ENCODE measurements around the gene EIF2S3.
"Not testable (repeated sequence)": the region's sequence is repeated elsewhere in the genome, so short reads cannot be mapped to it uniquely, and the experiment has no call there.

The EIF2S3 gene

DNA sequence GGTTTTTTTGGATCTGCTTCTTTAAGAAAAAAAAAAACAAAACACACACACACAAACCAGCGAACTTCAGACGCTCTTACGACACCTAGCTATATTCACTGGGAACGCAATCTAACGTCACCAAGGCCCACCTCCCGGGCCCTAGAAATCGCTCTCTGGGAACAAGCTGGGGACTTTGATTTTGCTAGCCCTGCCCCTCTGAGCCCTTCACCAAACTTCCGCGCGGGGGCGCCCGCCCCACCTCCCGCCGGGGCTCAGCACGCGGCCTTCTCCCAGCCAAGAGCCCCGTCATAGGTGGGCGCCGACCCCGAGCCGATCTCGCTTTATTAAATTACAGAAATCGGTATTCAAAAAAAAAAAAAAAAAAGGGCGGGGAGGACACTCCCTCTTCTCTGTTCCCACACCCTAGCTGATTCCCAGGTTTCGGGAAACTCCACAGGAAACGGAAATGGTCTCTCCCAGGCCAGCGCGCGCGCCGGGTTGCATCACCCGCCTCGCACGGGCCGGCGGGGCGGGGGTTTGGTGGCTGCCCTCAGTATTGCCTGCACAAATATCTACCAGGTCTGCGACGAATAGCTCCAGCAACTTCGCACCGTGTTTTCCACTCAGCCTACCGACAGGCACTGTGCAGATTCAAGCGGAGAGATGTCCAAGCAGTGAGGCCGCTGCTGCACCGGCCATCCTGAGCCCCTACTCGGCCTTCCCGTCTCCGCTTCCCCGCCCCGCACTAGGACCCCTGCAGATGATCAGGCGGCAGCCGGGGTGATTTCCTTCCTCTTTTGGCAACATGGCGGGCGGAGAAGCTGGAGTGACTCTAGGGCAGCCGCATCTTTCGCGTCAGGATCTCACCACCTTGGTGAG lies at the start of gene EIF2S3:
Gene EIF2S3, plus strand, starts transcription at position 775 of the 861 bp plus-strand sequence. Its CDS starts 13 bp downstream, at position 788.
- in situ Hi-C loops (cut with HindIII; ENCODE audit: low sequenced_read_pairs): no loop called here

DNA sequence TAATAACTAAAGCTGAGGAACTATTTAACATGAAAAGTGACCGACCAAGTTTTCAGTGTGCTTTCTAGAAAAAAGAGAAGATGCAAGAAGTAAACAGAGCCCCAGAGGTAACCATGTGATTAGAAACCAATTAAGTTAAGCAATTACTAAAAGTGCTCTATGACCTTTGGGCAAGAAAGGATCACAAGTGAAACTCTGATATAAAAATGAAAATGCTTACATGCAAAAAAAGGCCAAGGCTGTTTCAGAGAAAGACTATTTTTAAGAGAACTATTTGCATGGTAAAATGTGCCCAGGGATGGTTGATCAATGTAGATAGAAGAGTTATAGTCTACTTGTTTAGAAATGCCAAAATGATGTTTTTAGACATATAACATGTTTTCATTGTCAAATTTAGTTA lies 49.7 kb upstream of the EIF2S3 start:
- in situ Hi-C loops (cut with HindIII; ENCODE audit: low sequenced_read_pairs): no loop called here

DNA sequence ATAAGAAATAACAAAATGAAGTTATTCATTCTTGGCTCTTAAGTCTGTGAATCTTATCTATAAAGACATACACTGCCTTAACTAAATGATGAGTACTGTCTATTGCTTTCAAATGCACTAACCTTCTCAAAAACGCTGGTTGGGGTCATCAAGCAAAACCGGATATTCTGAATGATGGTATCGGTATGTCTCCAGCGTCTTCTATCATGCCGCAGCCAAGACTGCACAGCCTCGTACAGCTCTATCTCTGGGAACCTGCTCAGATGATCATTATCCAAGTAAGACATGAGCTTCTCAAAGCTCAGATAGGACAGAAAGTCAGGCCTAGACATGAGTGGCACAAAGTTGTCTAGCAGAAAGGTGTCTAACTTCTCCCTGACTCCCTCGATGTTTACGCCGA lies 48.9 kb upstream of the EIF2S3 start:
- in situ Hi-C loops (cut with HindIII; ENCODE audit: low sequenced_read_pairs): no loop called here

DNA sequence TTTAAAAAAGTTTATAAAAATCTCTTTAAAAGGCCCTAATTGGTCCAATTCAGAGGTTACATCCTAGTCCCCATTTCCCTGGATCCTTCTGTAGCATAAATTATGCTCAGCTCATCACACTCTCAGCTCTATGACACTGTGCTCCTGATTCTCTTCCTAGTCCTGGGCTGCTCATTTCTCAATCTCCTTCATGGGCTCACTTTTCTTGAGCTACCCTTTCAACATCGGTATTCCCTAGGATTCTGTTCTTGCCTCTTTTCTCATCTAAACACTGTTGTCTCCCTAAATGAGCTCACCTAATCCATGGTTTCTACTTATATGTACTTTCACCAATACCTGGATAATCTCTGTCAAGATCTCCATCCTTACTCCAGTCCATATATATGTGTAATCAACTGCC lies 42.5 kb upstream of the EIF2S3 start:
- in situ Hi-C loops (cut with HindIII; ENCODE audit: low sequenced_read_pairs): no loop called here

DNA sequence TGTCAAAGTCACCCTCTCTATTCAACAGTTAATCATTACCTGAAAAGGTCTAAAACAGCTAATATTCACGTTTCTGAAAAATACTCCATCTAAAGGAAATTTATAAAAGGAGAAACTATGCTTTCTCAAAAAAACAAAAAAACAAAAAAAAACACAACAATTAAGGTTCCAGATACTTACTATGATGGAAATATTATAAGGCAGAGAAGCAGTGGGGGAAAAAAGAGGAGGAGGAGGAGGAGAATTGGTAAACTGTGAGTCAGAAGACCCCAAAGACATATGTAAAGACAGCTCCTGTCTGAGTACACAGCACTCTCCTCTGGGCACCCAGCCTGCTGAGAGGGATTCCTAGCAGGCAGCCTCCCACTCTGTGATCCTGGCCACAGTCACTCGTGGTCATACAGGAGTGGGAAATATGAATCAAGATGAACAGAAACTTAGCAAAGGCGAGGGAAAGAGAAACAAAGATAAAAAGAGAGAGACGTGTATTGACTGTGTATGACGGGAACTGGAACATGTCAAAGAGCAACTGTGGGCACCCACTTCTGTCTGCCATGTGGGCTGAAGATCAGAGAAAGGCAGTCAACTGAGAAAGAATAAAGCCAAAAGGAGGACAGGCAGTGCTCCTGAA lies 40.3 kb upstream of the EIF2S3 start:
- in situ Hi-C loops (cut with HindIII; ENCODE audit: low sequenced_read_pairs): no loop called here

DNA sequence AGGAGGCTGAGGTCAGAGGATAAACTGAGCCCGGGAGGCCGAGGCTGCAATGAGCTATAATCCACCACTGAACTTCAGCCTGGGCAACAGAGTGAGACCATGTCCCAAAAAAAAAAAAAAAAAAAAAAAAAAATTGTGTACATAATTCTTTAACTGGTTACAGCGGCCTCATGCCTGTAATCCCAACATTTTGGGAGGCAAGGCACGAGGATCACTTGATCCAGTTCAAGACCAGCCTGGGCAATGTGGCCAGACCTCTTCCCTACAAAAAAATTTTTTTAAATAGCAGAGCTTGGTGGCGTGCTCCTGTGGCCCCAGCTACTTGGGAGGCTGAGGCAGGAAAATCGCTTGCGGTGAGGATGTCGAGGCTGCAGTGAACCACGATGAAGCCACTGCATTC lies 37.1 kb upstream of the EIF2S3 start:
- in situ Hi-C loops (cut with HindIII; ENCODE audit: low sequenced_read_pairs): no loop called here

DNA sequence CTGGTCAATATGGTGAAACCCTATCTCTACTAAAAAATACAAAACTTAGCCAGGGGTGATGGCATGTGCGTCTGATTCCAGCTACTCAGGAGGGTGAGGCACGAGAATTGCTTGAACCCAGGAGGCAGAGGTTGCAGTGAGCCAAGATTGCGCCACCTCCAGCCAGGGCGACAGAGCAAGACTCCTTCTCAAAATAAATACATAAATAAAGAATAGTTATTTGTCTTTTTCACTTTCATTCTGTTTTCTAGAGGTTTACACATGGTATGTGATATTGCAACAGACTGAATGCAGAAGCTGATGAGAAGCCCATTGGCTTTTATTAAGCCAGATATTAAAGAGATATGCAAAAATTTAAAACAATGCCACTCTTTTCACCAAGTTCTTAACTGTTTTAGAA lies 35.9 kb upstream of the EIF2S3 start:
- in situ Hi-C loops (cut with HindIII; ENCODE audit: low sequenced_read_pairs): no loop called here

DNA sequence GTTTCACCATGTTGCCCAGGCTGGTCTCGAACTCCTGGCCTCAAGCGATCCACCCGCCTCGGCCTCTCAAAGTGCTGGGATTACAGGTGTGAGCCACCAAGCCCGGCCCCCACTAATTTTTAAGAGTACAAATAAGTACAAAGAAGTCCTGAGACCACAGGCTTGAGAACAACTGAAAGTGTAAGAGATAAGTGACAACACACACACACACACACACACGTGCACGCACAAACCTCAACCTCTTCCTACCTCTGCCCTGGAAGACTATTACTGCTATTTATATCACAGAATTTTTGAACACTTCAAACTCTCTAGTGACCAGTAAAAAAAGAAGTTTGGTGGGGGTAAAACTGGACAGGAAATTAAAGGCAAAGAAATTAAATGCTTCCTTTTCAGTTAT lies 35.3 kb upstream of the EIF2S3 start:
- in situ Hi-C loops (cut with HindIII; ENCODE audit: low sequenced_read_pairs): no loop called here

DNA sequence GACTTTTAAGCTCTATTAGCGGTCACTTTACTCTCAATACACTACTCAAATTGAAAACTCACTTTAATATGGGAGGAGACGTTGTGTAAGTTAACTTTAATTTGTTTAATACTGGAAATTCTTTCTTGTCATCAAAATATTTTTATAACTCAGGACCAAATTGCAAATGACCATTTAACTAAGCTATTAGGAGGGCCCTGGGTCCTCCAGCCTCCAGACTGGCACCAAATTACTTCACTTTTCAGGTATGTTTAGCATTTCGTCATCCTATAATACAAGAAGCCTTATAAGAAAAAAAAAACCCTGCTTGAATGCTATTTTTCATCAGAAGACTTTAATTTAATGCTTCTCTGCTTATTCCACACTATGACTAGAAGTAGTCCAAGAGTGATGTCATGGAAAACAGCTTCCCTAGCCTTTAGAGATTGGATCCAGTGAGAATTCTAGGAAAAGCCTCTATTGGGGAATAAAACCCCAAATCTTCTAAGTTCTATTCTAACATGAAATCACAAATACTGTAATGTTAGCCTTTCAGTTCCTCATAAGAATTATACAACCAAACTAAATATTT lies 34.4 kb upstream of the EIF2S3 start:
- in situ Hi-C loops (cut with HindIII; ENCODE audit: low sequenced_read_pairs): no loop called here

DNA sequence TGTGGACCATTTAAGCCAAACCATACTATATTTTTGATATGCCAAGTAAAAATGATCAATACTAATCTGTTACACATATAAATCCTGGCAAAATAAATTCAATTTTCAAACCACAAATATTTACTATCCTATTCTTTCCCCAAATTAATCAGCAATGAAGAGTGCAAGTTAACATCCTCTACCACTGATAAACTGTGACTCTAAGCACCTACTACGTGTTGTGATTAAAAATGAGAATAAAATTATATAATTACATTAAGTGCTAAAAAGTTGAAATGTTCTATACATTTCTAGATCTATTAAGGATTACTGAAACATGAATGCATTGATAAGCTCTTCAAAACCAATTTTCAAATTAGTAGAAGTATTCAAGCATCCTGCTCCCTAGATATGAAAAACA lies 31.2 kb upstream of the EIF2S3 start:
- in situ Hi-C loops (cut with HindIII; ENCODE audit: low sequenced_read_pairs): no loop called here

DNA sequence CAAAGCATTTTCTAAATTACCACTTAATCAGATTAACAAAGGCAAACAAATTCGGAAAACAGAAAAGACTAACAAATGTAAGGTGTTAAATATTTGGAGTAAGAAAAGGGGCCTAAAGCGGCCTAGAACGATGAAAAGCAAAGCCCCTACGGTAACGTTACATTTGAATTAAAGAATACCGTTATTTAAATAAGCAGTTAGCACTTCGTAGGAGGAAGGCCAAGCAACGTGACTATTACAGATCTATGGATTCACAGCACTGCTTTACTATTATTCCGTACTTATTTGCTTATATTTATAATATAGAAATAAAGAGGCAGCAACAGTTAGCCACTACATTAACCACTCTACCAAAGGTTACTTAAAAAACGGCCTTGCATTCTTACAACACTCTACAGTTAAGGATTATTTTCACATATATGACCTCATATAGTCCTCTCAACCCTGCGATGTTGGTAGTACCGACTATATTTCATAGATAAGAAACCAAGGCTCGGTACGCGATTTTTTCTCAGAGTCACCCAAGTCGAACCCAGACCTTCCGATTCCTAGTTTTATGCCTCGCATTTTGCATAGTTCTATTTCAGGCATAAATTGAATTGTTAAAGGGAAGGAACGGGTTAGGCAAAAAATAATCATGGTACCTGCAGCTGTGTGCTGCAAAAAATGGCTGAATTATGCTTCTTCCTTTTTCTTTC lies 30.6 kb upstream of the EIF2S3 start:
- in situ Hi-C loops (cut with HindIII; ENCODE audit: low sequenced_read_pairs): no loop called here

DNA sequence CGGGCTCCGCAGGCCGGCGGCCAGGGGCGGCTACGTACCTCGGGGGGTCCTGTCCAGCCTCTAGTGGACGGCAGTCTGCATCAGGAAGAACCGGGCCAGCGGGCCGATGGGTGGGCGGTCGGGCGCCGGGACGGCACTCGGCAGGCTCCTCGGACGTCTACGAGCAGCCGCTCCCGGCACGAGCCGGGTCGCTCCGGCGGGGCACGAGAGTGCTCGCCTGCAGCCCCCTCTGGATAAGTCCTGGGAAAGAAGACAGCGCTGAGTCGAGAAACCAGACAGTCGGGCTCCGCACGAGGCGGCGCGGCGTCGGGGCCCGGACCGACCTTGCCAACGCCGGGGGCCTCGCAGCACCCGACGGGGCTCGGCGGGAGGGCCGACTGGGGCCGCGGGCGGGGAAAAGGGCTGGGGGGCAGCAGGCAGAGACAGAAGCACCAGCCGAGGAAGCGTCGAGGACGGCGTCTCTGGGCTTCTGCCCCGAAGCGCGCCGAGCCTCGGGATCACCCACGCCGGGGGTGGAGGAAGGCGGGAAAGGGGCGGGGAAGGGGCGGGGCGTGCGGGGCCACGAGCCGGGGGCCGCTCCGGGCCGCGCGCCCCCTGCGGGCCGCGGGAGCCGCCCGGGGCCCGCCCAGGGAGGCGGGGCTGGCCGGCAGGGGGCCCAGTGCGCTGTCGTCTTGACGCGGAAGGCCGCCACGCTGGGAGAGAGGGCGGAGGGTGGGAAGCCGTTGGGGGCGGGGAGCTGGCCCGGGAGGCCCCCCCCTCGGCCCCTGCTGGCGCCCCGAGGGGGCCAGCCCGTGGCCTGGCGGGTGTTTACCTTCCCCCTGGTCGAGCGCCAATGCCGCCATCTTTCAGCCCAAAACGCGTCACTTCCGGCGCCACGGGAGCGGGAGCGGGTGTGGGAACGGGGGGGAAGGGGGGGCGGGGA lies 29.7 kb upstream of the EIF2S3 start:
- in situ Hi-C loops (cut with HindIII; ENCODE audit: low sequenced_read_pairs): no loop called here

DNA sequence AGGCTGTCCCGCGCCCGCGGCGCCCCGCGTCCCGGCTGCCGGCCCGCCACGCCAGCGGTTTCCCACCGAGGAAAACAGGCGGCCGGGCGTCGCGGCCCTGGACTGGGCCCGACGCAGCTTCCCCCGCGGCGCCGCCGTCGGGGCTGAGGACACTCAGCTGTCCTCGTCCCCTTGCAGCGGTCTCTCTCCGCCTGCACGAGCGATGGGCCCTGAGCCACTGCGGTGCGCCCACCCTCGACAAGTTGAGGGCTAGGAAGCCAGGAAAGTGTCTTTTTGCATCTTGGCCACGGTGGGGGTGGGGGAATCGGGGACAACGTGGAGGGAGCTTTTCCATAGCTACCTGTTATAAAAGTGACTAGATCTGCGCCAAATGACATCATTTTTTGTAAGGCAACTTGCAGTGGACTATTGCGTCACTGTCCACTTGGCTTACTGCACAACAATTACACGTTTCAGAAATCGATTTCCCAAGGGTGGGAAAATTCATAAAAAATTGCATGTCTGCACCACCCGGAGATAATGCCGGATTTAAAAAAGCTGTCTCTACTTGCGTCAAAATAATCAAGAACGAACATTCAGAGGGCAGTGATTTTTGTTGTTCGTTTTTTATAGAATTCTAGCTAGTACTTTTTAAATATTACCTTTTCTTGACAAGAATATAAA lies 28.9 kb upstream of the EIF2S3 start:
- in situ Hi-C loops (cut with HindIII; ENCODE audit: low sequenced_read_pairs): no loop called here

DNA sequence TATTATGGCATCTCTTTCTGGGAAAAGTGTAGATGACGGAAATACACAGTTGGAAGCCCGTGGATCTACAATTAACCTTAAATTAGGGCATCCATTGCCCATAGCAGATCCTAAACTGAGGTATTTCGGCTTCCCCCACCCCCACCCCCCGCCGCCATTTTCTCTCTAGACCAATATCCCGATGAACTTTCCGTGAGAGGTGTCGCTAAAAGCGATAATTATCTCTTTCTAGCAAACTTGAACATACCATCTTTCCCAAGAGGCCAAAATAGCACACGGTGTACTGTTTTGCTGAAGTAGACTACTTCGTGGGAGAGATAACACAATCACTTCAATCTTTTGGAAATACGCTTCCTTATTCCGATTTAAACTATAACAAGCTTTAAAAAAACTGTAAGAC lies 28.3 kb upstream of the EIF2S3 start:
- in situ Hi-C loops (cut with HindIII; ENCODE audit: low sequenced_read_pairs): no loop called here

DNA sequence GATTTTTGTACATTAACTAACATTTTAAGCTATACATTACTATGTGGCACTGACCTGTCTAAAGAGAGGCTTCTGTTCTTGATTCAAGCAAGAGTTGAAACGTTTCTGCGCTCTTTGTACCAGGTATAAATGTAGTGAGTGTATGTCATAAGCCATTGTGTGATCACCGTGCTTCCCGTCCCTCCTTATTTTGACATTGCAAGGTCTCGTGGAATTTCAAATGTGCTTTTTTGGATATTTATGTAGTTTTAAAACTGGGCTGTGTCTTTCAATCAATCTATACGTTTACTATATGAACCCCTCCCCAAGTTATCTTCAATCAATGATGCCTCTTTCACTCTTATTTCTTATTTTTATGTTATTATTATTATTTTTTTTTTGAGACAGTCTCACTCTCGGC lies 27.7 kb upstream of the EIF2S3 start, which contains the start of gene KLHL15:
Gene KLHL15, minus strand, starts transcription at position 101 of the 400 bp plus-strand sequence. CDS start 20,493 bp downstream, outside the sequence.
- in situ Hi-C loops (cut with HindIII; ENCODE audit: low sequenced_read_pairs): no loop called here

DNA sequence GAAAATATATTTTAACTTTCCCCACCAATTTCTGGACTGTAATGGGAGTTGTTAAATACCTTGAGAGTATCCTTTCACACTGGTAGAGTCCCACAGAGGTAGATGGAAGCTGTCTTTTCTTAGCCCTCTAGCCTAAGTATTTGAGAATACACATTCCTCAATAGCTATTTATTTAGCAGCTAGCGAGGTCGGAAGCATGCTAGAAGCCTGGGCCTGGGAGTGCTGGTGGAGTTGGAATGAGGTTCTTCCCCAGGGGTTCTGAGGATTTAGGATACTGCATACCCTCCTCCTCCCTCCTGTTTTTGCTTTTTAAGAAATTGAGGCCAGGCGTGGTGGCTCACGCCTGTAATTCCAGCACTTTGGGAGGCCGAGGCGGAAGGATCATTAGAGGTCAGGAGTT lies 26.8 kb upstream of the EIF2S3 start:
- in situ Hi-C loops (cut with HindIII; ENCODE audit: low sequenced_read_pairs): no loop called here

DNA sequence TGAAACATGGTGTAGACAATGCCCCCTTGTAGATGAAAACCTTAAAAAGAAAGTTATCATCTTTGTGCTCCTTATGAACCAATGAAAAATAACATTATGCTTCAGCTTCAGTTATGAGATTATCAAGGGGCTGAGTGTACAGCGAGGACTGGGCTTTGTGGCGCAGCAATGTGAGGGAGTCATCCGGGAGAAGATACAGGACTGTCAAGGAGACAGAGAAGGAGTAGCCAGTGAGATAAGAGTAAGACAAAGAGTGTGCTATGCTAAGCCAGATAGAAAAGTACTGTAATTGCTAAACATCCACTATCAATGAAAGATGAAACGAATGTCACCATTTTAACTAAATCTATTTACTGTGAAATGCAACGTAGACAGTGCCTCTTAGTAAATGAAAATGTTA lies 24.2 kb upstream of the EIF2S3 start:
- in situ Hi-C loops (cut with HindIII; ENCODE audit: low sequenced_read_pairs): no loop called here

DNA sequence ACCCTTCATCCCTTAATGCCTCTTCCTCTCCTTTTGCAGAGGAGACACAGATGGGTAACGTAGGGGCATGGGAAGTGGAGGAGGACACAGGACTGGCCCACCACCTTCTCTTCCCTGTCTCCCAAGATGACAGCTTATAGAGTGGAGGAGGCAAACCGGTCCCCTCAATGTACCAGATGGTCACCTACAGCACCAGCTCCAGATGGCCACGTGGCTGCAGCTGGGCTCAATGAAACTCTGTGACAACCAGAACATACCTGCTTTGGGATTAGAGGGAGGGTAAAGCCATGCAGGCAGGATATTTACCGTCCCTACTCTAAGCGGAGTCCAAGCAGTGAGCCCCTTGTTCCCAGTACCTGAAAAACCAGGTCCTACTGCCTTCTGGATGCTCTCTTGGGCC lies 20.3 kb upstream of the EIF2S3 start:
- in situ Hi-C loops (cut with HindIII; ENCODE audit: low sequenced_read_pairs): no loop called here

DNA sequence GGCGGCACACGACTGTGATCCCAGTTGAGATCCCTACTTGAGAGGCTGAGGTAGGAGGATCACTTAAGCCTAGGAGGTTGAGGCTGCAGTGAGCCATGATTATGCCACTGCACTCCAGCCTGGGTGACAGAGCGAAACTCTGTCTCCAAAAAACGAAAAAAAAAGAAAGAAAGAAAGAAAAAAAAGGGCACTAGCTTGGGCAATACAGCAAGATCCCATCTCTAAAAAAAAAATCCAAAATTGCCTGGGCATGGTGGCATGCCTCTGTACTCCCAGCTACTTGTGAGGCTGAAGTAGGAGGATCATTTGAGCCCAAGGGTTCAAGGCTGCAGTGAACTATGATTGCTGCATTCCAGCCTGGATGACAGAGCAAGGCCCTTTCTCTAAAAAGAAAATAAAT lies 17.0 kb upstream of the EIF2S3 start:
- in situ Hi-C loops (cut with HindIII; ENCODE audit: low sequenced_read_pairs): no loop called here

DNA sequence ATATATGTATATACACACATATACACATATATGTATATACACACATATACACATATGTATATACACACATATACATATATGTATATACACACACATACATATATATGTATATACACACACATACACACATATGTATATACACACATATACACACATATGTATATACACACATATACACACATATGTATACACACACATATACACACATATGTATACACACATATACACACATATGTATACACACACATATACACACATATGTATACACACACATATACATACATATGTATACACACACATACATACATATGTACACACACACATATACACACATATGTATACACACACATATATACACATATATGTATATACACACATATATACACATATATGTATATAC lies 8.7 kb upstream of the EIF2S3 start:
- in situ Hi-C loops (cut with HindIII; ENCODE audit: low sequenced_read_pairs): not testable (repeated sequence)
